ENCODE results near the gene CST9.

CST9 gene

GRCh38 chr20:23631981-23632710 lies 26.4 kb upstream of the CST9 start:
- Histone ChIP-seq H3K4me3 (no peak overlapping the region), H3K27ac (peak overlapping the region in 1 of 2 donors; percentile 47)
- TF ChIP-seq, protein P1, sequence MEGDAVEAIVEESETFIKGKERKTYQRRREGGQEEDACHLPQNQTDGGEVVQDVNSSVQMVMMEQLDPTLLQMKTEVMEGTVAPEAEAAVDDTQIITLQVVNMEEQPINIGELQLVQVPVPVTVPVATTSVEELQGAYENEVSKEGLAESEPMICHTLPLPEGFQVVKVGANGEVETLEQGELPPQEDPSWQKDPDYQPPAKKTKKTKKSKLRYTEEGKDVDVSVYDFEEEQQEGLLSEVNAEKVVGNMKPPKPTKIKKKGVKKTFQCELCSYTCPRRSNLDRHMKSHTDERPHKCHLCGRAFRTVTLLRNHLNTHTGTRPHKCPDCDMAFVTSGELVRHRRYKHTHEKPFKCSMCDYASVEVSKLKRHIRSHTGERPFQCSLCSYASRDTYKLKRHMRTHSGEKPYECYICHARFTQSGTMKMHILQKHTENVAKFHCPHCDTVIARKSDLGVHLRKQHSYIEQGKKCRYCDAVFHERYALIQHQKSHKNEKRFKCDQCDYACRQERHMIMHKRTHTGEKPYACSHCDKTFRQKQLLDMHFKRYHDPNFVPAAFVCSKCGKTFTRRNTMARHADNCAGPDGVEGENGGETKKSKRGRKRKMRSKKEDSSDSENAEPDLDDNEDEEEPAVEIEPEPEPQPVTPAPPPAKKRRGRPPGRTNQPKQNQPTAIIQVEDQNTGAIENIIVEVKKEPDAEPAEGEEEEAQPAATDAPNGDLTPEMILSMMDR (IDR thresholded peaks at IDR 0.05), result no peak
- DNase-seq (ENCODE audit: low spot score), result no peak

- DNase-seq (ENCODE audit: low spot score), result no peak
- no peak overlapping the region for H3K4me3 ChIP-seq
- TF ChIP-seq, protein P1 (IDR thresholded peaks at IDR 0.05), result no peak
- H3K27ac ChIP-seq, result no peak overlapping the region
These were observed 25.6 kb upstream of the CST9 start for GRCh38 chr20:23631226-23631822.

DNA sequence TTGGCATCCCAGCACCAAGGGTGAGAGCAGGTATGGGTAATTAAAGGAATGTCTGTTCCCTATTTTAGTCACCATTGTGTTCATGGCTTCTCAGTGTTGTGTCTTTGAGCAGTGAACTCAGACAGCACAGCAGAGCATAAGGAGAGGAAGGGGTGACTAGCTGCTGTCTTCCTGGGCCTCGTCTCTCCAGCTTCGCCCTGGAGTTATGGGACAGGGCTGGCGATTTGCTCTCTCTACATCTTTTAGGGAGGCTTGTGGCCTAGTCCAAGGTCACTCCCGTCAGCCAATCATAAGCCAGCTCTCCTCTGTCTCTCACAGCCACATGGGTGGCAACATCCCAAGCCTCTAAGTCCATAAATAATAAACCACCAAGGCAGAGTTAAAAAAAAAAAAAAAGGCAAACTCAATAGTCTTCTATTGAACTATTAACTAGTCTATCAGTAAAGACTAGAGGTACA lies 24.7 kb upstream of the CST9 start:
- TF ChIP-seq, protein P1 (IDR thresholded peaks at IDR 0.05), result no peak

GRCh38 chr20:23629542-23630391 lies 24.1 kb upstream of the CST9 start:
- no peak overlapping the region for H3K4me3 ChIP-seq
- TF ChIP-seq, protein P1 (IDR thresholded peaks at IDR 0.05), result no peak
- H3K27ac ChIP-seq, result peak overlapping the region; percentile 37 to 61
- no peak for DNase-seq (ENCODE audit: low spot score)

More for the DNA sequence above, 24.7 kb upstream of the CST9 start:
- no peak for DNase-seq (ENCODE audit: low spot score)
- Histone ChIP-seq H3K4me3 (no peak overlapping the region), H3K27ac (peak overlapping the region in 1 of 2 donors; percentile 61)

GRCh38 chr20:23629017-23629541 lies 23.4 kb upstream of the CST9 start:
- DNase-seq (ENCODE audit: low spot score), result no peak
- Histone ChIP-seq H3K4me3 (no peak overlapping the region), H3K27ac (peak overlapping the region; percentile 37 to 61)
- TF ChIP-seq, protein P1 (IDR thresholded peaks at IDR 0.05), result no peak

GRCh38 chr20:23628402-23629016 lies 22.8 kb upstream of the CST9 start:
- TF ChIP-seq, protein P1 (IDR thresholded peaks at IDR 0.05), result no peak
- DNase-seq (ENCODE audit: low spot score), result no peak
- peak overlapping the region; percentile 37 to 61 for H3K27ac ChIP-seq
- no peak overlapping the region for H3K4me3 ChIP-seq
